NCI-H2196 treated with DMSO at 0.1 percent for 48 hours (cell line): Measurements from ENCODE around the gene YPEL2.

ENCODE experiments used
- DNase-seq: peaks from one replicate; lab custom pipeline; 2025; ENCODE audit not compliant: unreplicated experiment; lab: John Stamatoyannopoulos, UW

The YPEL2 gene

DNA sequence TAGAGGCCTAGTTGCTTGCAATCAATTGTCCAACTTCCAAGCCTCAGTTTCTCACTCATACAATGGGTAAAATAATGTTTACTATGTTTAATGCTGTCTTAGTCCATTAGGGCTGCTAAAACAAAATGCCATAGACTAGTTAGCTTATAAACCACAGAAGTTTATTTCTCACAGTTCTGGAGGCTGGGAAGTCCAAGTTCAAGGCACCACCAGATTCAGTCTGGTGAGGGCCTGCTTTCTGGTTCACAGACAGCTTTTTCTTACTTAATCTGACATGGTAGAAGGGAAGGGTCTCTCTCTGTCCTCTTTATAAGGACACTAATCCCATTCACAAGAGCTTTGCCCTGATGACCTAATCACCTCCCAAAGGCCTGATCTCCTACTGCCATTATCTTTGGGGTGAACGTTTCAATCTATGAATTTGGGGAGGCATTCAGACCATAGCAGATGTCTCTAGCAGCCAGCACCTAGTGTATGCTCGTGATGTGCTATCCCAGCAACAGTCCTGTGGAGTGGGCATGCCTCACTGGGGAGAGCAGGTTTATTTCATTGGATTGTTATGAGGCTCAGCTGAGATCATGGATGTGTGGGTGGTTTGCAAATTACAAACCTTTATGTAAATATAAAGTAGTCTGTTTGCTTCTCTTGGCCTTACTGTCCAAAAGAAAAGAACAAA is 25.2 kb downstream of the YPEL2 start:
- DNase-seq, result no peak

DNA sequence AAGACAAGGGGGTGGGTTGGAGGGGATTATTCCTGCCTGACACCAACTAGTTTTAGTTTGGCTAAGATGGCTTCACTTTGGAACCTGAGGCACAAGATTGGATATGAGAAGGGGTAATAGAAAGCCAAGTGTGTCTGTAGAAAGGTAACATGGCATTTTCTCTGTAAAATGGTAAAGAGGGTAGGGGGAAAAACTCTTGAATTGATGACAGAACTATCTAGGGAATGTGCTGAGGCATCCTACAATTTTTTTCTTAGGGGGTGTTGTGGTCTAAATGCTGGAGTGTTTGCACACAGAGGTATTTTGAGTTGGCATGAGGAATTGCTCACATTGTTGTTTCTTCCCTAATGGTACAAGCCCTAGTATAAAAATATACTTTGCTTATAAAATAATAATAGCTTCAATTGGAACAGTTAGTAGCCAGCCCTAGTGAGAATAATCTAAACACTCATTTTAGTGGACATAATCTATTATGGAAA is 25.8 kb downstream of the YPEL2 start:
- no peak for DNase-seq

- no peak for DNase-seq
Measured at GRCh38 chr17:59357929-59358328, 26.5 kb downstream of the YPEL2 start.

- no peak for DNase-seq
Measured at GRCh38 chr17:59361386-59361785, 29.9 kb downstream of the YPEL2 start.

DNA sequence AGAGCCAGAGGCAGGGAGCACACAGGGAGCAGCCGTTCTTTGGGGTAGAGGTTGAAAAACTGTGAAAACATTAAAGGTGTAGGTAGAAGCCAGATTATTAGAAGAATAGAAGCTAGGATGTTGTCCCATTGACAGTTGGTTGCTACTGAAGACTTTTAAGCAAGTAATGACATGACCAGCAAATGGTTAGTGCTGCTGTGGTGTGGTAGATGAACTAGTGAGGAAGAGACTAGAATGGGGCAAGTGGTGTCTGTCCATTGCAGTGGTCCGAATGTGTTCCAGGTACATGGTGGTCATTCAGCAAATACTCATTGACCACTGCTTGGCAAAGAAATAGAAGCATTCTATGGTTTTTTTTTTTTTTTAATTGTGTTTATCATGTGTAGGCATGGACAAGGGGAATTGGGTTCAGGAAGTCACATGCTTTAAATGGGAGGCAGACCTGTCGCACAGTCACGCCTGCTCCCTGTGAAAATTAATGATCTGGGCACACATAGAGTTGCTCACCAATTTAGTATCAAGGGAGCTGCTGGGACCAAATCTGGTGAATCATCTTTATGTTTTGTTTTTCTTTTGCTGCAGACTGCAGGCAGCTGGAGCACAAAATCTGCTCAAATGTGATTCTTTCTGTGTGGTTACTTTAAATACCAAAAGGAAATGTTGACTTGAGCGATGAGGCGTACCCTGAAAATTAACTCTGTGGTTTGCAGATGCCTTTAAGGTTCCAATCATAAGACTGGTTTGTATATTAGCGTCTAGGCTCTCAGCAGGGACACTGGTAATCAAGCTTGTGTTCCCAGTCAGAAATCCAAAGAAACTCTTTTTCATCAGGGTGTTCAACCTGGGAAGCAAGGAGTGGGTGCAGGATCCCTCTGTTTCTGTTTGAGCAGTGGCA is 30.7 kb downstream of the YPEL2 start:
- no peak for DNase-seq

- no peak for DNase-seq
Measured at GRCh38 chr17:59362811-59363205, 31.4 kb downstream of the YPEL2 start.

DNA sequence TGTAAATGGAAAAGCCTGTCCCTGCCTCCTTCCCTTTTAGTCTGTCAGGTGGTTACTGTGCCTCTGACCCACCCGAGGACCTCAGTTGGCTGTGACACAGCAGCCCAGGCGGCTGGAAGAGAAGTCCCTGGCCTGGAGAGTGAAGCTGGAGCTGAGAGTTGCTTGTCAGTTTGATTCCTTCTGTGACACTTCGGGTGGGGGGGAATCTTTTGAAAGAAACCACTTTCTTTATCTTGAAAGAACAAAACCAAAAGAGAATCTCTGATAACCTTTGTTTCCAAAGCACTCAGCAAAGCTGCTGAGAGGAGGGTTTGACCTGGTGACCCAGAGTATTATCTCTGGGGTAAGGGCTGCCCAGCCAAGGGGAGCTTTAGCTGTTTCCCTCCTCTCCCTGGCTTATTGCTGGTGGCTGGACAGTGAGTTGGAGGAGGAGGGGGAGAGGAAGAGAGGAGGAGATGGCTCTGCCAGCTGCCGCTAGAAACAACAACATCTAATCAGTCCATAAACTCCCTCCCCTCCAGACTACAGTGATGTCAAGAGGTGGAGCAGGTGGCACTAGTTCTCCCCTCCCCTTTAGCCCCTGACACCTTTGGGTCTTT is 34.0 kb downstream of the YPEL2 start:
- DNase-seq, result peak; percentile 22

DNA sequence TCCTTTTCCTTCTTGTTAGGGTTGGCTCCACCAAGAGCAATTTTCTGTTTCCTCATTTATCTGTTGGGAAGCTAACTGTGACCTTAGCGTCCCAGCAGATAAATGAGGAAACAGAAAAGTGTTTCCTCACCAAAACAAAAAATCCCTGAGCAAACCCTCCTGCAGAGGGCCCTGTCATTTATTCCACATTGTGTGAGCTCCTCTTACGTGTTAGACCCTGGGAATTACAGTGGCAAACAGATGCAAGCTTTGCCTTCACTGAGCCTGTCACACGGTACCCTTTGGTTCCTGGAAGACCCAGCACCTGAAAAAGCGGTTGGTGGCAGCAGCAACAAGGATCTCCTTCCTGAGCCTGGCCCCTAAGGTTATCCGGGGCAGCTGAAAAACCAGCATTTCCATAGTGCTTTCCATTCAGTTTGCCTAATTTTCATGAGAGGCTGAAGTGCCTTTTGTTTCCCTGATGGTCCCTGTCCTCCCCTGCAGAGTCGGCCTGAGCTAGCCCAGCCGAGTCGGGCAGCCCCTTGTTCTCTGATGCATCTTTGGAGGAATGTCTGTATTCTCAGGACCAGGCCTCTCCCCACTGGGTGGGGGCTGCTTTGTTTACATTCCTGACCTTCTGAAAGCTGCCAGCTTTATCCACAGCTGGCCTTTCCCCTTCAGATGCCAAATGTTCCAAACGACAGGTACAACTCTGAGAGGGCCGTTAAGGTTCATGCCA is 34.7 kb downstream of the YPEL2 start:
- DNase-seq, result no peak

DNA sequence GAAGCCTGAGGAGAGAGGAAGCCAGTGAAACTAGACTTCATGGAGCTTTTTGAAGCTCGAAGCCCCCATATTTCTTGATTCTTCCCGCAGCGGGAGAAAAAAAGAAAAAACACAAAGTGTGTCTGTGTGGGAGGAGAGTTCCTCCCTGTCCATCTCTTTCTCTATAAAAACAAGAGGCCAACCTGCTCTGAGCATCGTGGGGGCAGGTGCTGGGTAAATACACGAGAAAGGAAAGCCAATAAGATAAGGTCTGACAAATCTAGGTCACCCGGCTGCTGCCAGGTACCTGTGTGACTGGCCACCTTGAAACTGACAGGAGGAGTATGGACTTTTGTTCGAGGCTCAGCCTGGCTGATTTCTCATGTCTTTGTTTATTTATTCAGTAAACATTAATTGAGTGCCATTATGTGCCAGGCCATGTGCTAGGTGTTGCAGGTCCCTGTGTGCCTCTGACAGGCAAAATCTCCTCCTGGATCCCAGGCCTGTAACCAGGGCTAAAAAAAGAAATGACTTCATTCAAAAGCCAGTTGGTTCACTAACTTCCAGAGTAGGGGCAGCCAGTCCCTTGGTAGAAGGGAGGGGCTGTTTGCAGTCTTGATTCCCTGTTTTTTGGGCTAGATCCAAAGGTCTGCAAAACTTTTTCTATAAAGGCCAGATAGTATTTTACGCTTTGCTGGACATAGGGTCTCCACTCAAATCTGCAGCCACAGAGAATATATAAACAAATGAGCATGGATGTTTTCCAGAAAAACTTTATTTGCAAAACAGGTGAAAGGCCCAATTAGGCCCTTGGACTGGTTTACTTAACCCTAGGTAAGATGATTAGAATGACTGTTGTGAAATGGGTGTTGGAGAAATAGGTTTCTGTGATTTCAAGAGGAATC is 35.6 kb downstream of the YPEL2 start:
- DNase-seq, result peak; percentile 50

GRCh38 chr17:59367657-59368045 is 36.2 kb downstream of the YPEL2 start:
- no peak for DNase-seq

- no peak for DNase-seq
Measured at GRCh38 chr17:59368218-59368857, 36.9 kb downstream of the YPEL2 start.

- no peak for DNase-seq
Measured at GRCh38 chr17:59369031-59369975, 37.8 kb downstream of the YPEL2 start.

- DNase-seq, result no peak
Measured at GRCh38 chr17:59370593-59371299, 39.3 kb downstream of the YPEL2 start.

DNA sequence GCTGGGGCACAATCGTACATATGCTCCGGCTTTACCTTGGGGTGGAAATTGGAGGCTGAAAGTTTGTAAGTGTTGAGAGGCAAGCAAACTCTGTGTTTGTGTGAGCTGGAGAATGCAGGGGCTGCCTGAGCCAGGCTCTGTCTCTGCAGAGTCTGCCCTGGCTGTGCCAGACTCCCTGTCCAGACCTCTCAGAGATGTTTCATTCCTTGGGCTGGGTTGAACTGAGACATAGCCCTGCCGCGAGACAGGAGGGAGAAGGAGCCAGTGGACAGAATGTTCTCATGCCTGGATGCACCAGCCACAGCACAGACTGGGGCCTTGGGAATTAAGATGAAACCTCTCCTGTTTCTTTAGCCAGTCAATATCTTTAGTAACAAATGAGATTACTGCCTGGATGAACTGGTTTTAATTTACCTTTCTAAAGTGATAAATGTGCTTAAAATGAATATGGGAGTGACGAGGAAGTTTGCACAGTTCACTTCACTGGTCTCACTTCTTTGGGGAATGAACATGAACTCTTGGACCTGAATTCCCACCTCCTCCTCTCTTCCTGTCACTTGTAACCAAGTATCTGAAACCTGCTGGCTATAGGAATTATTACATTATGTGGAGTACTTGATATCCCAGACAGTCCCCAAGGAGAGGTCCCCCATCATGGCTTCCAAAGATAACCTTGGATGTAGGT is 40.1 kb downstream of the YPEL2 start:
- DNase-seq, result no peak

- DNase-seq, result no peak
Measured at GRCh38 chr17:59372138-59372751, 40.8 kb downstream of the YPEL2 start.

DNA sequence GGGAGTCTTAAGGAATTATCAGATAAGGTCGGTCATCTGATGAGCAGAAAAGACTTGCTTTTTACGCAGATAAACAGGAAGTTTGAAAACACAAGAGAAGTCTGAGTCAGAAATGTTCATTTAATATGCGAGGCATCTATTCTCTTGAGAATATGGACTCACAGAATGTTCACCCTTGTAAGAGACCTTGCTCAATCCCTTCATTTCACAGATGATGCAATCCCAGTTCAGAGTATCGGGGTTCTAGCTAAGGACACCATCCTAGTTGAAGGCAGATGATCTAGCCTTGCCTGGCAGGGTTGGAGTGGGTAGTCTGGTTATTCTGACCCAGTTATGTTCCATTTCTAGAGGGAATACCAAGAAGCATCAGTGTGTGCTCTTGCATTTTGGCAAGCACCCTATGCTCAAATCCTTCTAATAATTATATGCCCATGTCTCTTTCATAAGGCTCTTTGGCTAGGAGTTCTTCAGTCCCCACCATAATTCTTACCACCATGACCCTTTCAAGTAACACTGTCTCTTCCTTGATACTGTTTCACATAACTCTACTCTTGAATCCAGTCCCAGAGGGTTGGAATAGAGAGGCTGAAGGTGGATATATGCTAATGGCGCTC is 42.5 kb downstream of the YPEL2 start:
- DNase-seq, result no peak

DNA sequence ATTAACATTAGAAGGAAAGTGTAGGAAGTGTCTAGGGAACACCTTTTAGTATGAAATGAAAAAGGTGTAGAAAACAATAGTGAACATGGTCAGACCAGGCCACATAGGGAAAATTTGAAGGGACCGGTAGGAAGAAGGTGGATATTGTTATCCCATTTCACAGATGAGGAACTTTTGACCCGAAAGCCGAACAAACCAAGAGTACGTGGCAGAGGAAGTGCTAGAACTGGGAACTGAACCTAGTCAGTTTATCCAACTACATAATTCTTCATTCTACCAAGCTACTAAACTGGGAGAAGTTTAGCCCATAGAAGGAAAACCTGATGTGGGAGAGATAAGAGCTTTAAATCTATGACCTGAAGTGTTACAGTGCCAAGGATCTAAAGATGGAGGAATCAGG is 43.2 kb downstream of the YPEL2 start:
- no peak for DNase-seq
